NB4 (cell line): Measurements from ENCODE around the gene EDAR.

Experiments
- POLR2A ChIP-seq: IDR thresholded peaks from 2 replicates; pipeline ENCODE4 v1.6.1; 2011; ENCODE audit warnings: mild to moderate bottlenecking; ENCODE audit not compliant: insufficient read length; ENCODE audit errors: extremely low read depth
- TF ChIP-seq, protein P1 (sequence below): IDR thresholded peaks from one replicate; pipeline ENCODE4 v1.5.1; 2012; ENCODE audit warnings: low read depth, low read length

- TF ChIP-seq, protein P1, sequence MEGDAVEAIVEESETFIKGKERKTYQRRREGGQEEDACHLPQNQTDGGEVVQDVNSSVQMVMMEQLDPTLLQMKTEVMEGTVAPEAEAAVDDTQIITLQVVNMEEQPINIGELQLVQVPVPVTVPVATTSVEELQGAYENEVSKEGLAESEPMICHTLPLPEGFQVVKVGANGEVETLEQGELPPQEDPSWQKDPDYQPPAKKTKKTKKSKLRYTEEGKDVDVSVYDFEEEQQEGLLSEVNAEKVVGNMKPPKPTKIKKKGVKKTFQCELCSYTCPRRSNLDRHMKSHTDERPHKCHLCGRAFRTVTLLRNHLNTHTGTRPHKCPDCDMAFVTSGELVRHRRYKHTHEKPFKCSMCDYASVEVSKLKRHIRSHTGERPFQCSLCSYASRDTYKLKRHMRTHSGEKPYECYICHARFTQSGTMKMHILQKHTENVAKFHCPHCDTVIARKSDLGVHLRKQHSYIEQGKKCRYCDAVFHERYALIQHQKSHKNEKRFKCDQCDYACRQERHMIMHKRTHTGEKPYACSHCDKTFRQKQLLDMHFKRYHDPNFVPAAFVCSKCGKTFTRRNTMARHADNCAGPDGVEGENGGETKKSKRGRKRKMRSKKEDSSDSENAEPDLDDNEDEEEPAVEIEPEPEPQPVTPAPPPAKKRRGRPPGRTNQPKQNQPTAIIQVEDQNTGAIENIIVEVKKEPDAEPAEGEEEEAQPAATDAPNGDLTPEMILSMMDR = no peak
- no peak for TF ChIP-seq POLR2A
Observed at GRCh38 chr2:108942231-108942825, 46.7 kb downstream of the EDAR start.
